ENCODE results near the gene MRPS18B. TPM values are rescaled to one million over a fixed set of nuclear protein-coding genes. Genes with fewer than 3 reads are reported as not detected.

MRPS18B gene
- total and polyA plus RNA-seq, 2 of the 13 experiments (the other 11 are each of a cell fraction or from before 2014, with no cell fraction given): 125 to 131 TPM

DNA sequence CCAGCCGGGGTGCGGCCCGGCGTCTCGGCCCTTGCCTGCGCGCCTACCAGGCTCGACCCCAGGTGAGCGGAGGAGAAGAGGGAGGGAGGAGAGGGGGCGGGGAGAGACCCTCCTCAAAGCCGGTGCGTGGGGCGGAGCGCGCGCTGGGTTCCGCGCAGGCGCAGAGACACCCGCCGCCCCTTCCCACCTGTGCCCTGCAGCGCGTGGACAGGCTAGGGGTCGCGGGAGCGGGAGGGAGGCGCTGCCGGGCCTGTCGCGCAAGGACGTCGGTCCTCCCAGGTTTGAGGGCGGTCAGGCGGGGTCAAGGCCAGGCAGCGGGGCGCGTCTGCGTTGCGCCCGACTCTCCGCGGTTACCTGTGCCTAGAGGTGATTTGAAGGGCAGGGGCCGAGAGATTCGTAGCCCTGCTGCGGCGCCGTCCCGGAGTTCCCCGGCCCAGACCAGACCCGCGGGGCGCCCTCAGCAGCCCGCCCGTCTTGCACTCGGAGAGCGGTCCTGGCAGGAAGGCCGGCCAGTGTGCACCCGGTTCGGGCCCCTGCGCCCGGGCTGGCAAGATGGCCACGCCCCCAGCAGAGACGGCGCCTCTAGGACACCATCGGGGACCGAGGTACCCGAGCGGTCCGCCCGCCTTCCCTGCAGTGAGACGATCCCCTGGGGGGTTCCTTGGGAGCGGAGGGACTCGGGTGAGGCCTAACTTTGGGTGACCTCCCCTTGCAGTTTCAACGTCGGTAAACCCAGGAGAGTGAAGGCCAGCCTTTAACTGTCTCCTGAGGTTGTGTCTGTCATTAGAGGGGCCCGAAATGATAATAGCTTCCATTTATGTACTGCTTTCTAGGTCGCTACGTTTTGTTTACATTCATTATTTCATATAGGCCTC, 29.8 kb downstream of the MRPS18B start (continued):
- peak; percentile 77 for TF ChIP-seq PHF20 (CRISPR knock-in tag; IDR thresholded peaks at IDR 0.05)
- TF ChIP-seq ZFP36 (IDR thresholded peaks at IDR 0.05; ENCODE audit: borderline replicate concordance, low read depth, low read length, partially characterized antibody): no peak
- TF ChIP-seq, protein P1, sequence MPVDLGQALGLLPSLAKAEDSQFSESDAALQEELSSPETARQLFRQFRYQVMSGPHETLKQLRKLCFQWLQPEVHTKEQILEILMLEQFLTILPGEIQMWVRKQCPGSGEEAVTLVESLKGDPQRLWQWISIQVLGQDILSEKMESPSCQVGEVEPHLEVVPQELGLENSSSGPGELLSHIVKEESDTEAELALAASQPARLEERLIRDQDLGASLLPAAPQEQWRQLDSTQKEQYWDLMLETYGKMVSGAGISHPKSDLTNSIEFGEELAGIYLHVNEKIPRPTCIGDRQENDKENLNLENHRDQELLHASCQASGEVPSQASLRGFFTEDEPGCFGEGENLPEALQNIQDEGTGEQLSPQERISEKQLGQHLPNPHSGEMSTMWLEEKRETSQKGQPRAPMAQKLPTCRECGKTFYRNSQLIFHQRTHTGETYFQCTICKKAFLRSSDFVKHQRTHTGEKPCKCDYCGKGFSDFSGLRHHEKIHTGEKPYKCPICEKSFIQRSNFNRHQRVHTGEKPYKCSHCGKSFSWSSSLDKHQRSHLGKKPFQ (CRISPR knock-in tag; IDR thresholded peaks at IDR 0.05; ENCODE audit: insufficient replicate concordance): peak; percentile 82
- TF ChIP-seq ZNF629 (CRISPR knock-in tag; conservative IDR thresholded peaks at IDR 0.05): no peak; the same call in 1 of the 2 replicates
- no peak for TF ChIP-seq BHLHE40 (IDR thresholded peaks at IDR 0.05; ENCODE audit: low read length)
- TF ChIP-seq ERF (CRISPR knock-in tag; IDR thresholded peaks at IDR 0.05): 0 out of 2 replicates have a peak, but pooled peaks have one; percentile 85
- peak; percentile 90 for TF ChIP-seq ZNF205 (CRISPR knock-in tag; IDR thresholded peaks at IDR 0.05)
- peak; percentile 97 for TF ChIP-seq DMAP1 (CRISPR knock-in tag; IDR thresholded peaks at IDR 0.05)
- peak; percentile 82 for TF ChIP-seq PHF21A (CRISPR knock-in tag; IDR thresholded peaks at IDR 0.05)
- peak; percentile 90 for TF ChIP-seq ZNF317 (CRISPR knock-in tag; IDR thresholded peaks at IDR 0.05)
- TF ChIP-seq FOXO1 (CRISPR knock-in tag; IDR thresholded peaks at IDR 0.05): peak; percentile 28; the same call in 1 of the 2 replicates
- no peak for TF ChIP-seq TCF7L2 (IDR thresholded peaks at IDR 0.05; ENCODE audit: low read depth, low read length)
- TF ChIP-seq ZNF3 (CRISPR knock-in tag; IDR thresholded peaks at IDR 0.05): peak; percentile 42; the same call in 1 of the 2 replicates
- TF ChIP-seq ZNF839 (CRISPR knock-in tag; IDR thresholded peaks at IDR 0.05; ENCODE audit: borderline replicate concordance): peak; percentile 87; the same call in 1 of the 2 replicates
- TF ChIP-seq ATF1 (CRISPR knock-in tag; IDR thresholded peaks at IDR 0.05): no peak
- TF ChIP-seq MIXL1 (CRISPR knock-in tag; IDR thresholded peaks at IDR 0.05): peak; percentile 37; the same call in 1 of the 2 replicates
- peak; percentile 54; the same call in 1 of the 2 replicates for TF ChIP-seq MIER2 (CRISPR knock-in tag; IDR thresholded peaks at IDR 0.05)
- no peak for TF ChIP-seq SOX5 (CRISPR knock-in tag; IDR thresholded peaks at IDR 0.05; ENCODE audit: borderline replicate concordance)
- TF ChIP-seq MXI1 (IDR thresholded peaks at IDR 0.05; ENCODE audit: borderline replicate concordance, low read depth, low read length): peak; percentile 62; the same call in 1 of the 3 replicates
- peak; percentile 97 for TF ChIP-seq SMAD1 (CRISPR knock-in tag; IDR thresholded peaks at IDR 0.05; ENCODE audit: borderline replicate concordance, low read depth)
- TF ChIP-seq LRRFIP1 (CRISPR knock-in tag; conservative IDR thresholded peaks at IDR 0.05): no peak
- TF ChIP-seq ZNF468 (CRISPR knock-in tag; IDR thresholded peaks at IDR 0.05): no peak
- peak; percentile 78 for TF ChIP-seq YY1 (IDR thresholded peaks at IDR 0.05; ENCODE audit: insufficient read depth, insufficient replicate concordance, low read depth, low read length)
- TF ChIP-seq SRY (CRISPR knock-in tag; IDR thresholded peaks at IDR 0.05): peak; percentile 95
- TF ChIP-seq ZNF382 (CRISPR knock-in tag; IDR thresholded peaks at IDR 0.05; ENCODE audit: borderline replicate concordance): no peak
- TF ChIP-seq, protein P2, sequence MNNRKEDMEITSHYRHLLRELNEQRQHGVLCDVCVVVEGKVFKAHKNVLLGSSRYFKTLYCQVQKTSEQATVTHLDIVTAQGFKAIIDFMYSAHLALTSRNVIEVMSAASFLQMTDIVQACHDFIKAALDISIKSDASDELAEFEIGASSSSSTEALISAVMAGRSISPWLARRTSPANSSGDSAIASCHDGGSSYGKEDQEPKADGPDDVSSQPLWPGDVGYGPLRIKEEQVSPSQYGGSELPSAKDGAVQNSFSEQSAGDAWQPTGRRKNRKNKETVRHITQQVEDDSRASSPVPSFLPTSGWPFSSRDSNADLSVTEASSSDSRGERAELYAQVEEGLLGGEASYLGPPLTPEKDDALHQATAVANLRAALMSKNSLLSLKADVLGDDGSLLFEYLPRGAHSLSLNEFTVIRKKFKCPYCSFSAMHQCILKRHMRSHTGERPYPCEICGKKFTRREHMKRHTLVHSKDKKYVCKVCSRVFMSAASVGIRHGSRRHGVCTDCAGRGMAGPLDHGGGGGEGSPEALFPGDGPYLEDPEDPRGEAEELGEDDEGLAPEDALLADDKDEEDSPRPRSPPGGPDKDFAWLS (CRISPR knock-in tag; IDR thresholded peaks at IDR 0.05; ENCODE audit: borderline replicate concordance): peak; percentile 95; the same call in 1 of the 2 replicates

All from HepG2 (cell line).